ENCODE measurements around the gene PTPRN2. TPM values are rescaled to one million over a fixed set of nuclear protein-coding genes. Genes with fewer than 3 reads are reported as not detected.
A peak's percentile ranks its signal among the peaks of the same experiment; 100 is the strongest.

The PTPRN2 gene
- total RNA-seq, 4 donors from 2014 or later, result 14.9 to 34.3 (median 21.3) TPM

GRCh38 chr7:158361326-158361946 lies 226.2 kb downstream of the PTPRN2 start:
- DNase-seq, result peak in 1 of 3 donors; percentile 25
- no peaks in the 10 kb centered on the region for H3K36me3 ChIP-seq
- no peaks in the 10 kb centered on the region for H3K9me3 ChIP-seq
- no peaks in the 10 kb centered on the region for H3K27me3 ChIP-seq
- no peak for TF ChIP-seq POLR2A (IDR thresholded peaks at IDR 0.05)
- no peak for TF ChIP-seq CTCF (IDR thresholded peaks at IDR 0.05)
- H3K4me1 ChIP-seq, result no peaks in the 10 kb centered on the region
- H3K4me3 ChIP-seq, result no peak overlapping the region
- H3K27ac ChIP-seq, result no peak overlapping the region

- DNase-seq, result peak in 1 of 3 donors; percentile 27
- TF ChIP-seq POLR2A (IDR thresholded peaks at IDR 0.05), result no peak
- no peak for TF ChIP-seq CTCF (IDR thresholded peaks at IDR 0.05)
Measured at GRCh38 chr7:158358926-158359645, 228.5 kb downstream of the PTPRN2 start.

GRCh38 chr7:158357898-158358821 lies 229.5 kb downstream of the PTPRN2 start:
- H3K4me3 ChIP-seq, result no peak overlapping the region
- no peaks in the 10 kb centered on the region for H3K27me3 ChIP-seq
- H3K9me3 ChIP-seq, result no peaks in the 10 kb centered on the region
- TF ChIP-seq POLR2A (IDR thresholded peaks at IDR 0.05) (no peak), CTCF (IDR thresholded peaks at IDR 0.05) (no peak)
- peak in 1 of 3 donors; percentile 29 for DNase-seq
- H3K36me3 ChIP-seq, result no peaks in the 10 kb centered on the region
- no peak overlapping the region for H3K27ac ChIP-seq
- no peaks in the 10 kb centered on the region for H3K4me1 ChIP-seq

More at GRCh38 chr7:158358926-158359645, 228.5 kb downstream of the PTPRN2 start:
- Histone ChIP-seq H3K36me3 (no peaks in the 10 kb centered on the region), H3K4me3 (no peak overlapping the region), H3K27ac (no peak overlapping the region), H3K9me3 (no peaks in the 10 kb centered on the region), H3K4me1 (no peaks in the 10 kb centered on the region), H3K27me3 (no peaks in the 10 kb centered on the region)

GRCh38 chr7:158357106-158357897 lies 230.3 kb downstream of the PTPRN2 start:
- H3K4me1 ChIP-seq, result no peaks in the 10 kb centered on the region
- no peaks in the 10 kb centered on the region for H3K9me3 ChIP-seq
- DNase-seq, result no peak
- no peaks in the 10 kb centered on the region for H3K36me3 ChIP-seq
- H3K4me3 ChIP-seq, result no peak overlapping the region
- no peak for TF ChIP-seq CTCF (IDR thresholded peaks at IDR 0.05)
- no peak for TF ChIP-seq POLR2A (IDR thresholded peaks at IDR 0.05)
- H3K27me3 ChIP-seq, result no peaks in the 10 kb centered on the region
- no peak overlapping the region for H3K27ac ChIP-seq

GRCh38 chr7:158356454-158356853 lies 231.2 kb downstream of the PTPRN2 start:
- H3K4me3 ChIP-seq, result no peak overlapping the region
- H3K36me3 ChIP-seq, result no peaks in the 10 kb centered on the region
- peak in 1 of 3 donors; percentile 18 for DNase-seq
- no peaks in the 10 kb centered on the region for H3K9me3 ChIP-seq
- no peaks in the 10 kb centered on the region for H3K4me1 ChIP-seq
- no peaks in the 10 kb centered on the region for H3K27me3 ChIP-seq
- H3K27ac ChIP-seq, result no peak overlapping the region
- TF ChIP-seq POLR2A (IDR thresholded peaks at IDR 0.05) (no peak), CTCF (IDR thresholded peaks at IDR 0.05) (no peak)
